Common myeloid progenitor, CD34-positive (primary cell): ENCODE measurements around the gene RAPGEF5.

Experiments used
- CTCF ChIA-PET: fragments of 350-600 bp; sonication (Branson Sonifier 250); formaldehyde crosslinking; loops from one replicate; lab custom pipeline; 2021; ENCODE audit warnings: antibody characterized with exemption; lab: Charles Lee
- POLR2A ChIA-PET: fragments of 350-600 bp; sonication (Branson Sonifier 250); formaldehyde crosslinking; loops from one replicate; lab custom pipeline; 2021; ENCODE audit warnings: antibody characterized with exemption; lab: Charles Lee
- DNase-seq, 3 donors: peaks; one replicate each; pipeline versions ENCODE4 v3.0.0 to v3.0.0-alpha.2; 2013
- H3K27ac ChIP-seq, 2 experiments: 1 replicate in 1 of 2; 2 replicates in 1 of 2; pipeline ENCODE4 v1.7.0; 2013; ENCODE audit warnings: inconsistent platforms in 2 of 2, low read length in 2 of 2, mild to moderate bottlenecking in 2 of 2, low read depth in 1 of 2, moderate library complexity in 1 of 2; ENCODE audit not compliant: severe bottlenecking in 2 of 2, insufficient read depth in 1 of 2, poor library complexity in 1 of 2
- H3K27me3 ChIP-seq, 5 experiments: replicated peaks in 2 of 5; 1 replicate in 3 of 5; 2 replicates in 2 of 5; pipeline versions ENCODE4 v1.6.1 to v1.7.0; 2013; ENCODE audit warnings: low read length in 4 of 5, mild to moderate bottlenecking in 2 of 5, moderate library complexity in 2 of 5, inconsistent platforms in 1 of 5; ENCODE audit not compliant: insufficient read depth in 5 of 5, control insufficient read depth in 4 of 5
- H3K36me3 ChIP-seq, 4 experiments: 1 replicate in 2 of 4; 2 replicates in 2 of 4; pipeline versions ENCODE4 v1.6.1 to v1.7.0; 2013; ENCODE audit warnings: low read length in 3 of 4, control low read depth in 1 of 4, mild to moderate bottlenecking in 1 of 4; ENCODE audit not compliant: control insufficient read depth in 4 of 4, insufficient read depth in 4 of 4
- H3K4me1 ChIP-seq, 4 experiments: 1 replicate in 3 of 4; 2 replicates in 1 of 4; pipeline versions ENCODE4 v1.6.1 to v1.7.1; 2013; ENCODE audit warnings: low read length in 3 of 4, mild to moderate bottlenecking in 3 of 4, control low read depth in 1 of 4, inconsistent platforms in 1 of 4, moderate library complexity in 1 of 4; ENCODE audit not compliant: control insufficient read depth in 4 of 4, insufficient read depth in 4 of 4; ENCODE audit errors: control extremely low read depth in 1 of 4
- H3K4me3 ChIP-seq, 7 experiments: 1 replicate in 4 of 7; 2 replicates in 3 of 7; pipeline versions ENCODE4 v1.5.1 to v1.7.0; 2013; ENCODE audit warnings: mild to moderate bottlenecking in 7 of 7, low read length in 6 of 7, moderate library complexity in 6 of 7, inconsistent platforms in 2 of 7, low read depth in 2 of 7, control low read depth in 1 of 7; ENCODE audit not compliant: insufficient read depth in 4 of 7, control insufficient read depth in 1 of 7; ENCODE audit errors: extremely low read depth in 1 of 7
- H3K9me3 ChIP-seq, 5 experiments: 1 replicate in 4 of 5; 2 replicates in 1 of 5; pipeline versions ENCODE4 v1.6.1 to v1.7.1; 2013; ENCODE audit warnings: low read length in 4 of 5, mild to moderate bottlenecking in 2 of 5, inconsistent platforms in 1 of 5, low read depth in 1 of 5, moderate library complexity in 1 of 5; ENCODE audit not compliant: control insufficient read depth in 4 of 5, insufficient read depth in 2 of 5; ENCODE audit errors: control extremely low read depth in 1 of 5
- WGBS: methylation state at CpG from one replicate; pipeline ENCODE4 v1.1.5; 2013; ENCODE audit not compliant: insufficient coverage; 5-methylcytosine and 5-hydroxymethylcytosine counted together

The RAPGEF5 gene

DNA sequence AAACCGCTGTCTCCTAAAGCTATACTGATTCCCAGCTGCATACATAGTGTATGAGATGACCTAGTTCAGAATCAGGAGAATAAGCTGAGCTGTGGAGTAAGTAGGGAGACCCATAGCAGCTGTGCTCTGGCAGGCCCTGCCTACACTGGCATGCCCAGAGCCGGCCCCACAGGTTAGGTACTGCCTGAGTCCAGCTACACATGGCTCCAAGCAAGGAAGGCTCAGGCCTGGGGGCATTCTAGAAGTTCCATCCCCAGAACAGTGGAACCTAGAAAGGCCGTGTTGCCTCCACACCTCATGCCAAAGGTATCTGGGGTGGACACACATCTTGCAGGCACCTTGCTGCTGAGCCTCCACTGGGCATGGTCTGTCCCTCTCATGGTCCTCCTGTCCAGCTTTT is 215.6 kb downstream of the RAPGEF5 start:
- Histone ChIP-seq H3K4me1 (no peaks in the 10 kb centered on the region), H3K27me3 (no peaks in the 10 kb centered on the region), H3K9me3 (no peaks in the 10 kb centered on the region), H3K27ac (no peak overlapping the region), H3K4me3 (no peak overlapping the region), H3K36me3 (no peaks in the 10 kb centered on the region)
- ChIA-PET CTCF (interaction anchor here (1.6 to 1.7 kb wide), 3 partner anchors 9 to 22 kb away, joined by 3 to 5 read pairs (median 3); no protein-coding TSS in a partner anchor), POLR2A (no interaction called here)
- no peak for DNase-seq
- 100% methylated on average over 2 of the region's 3 CpGs for WGBS

DNA sequence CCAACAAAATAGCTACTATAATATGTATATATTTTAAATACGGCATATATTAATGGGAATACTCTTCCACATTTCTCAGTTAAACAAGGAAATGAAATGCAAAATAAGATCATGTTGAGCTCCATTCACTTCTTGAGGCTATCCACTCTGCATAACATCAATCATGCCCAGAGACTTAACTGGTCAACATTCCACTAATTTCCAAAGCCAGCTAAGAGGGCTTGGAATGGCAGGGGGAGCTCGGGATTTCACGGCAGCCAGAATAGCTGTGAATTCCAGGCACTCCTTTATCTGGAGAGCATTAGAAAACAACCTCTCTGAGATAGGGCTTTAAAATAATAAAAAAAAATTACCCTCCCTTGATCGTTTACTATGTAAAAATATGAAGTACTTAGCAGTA is 216.4 kb downstream of the RAPGEF5 start:
- no peak overlapping the region for H3K4me3 ChIP-seq
- no peak for DNase-seq
- POLR2A ChIA-PET, result no interaction called here
- H3K36me3 ChIP-seq, result no peaks in the 10 kb centered on the region
- H3K4me1 ChIP-seq, result no peaks in the 10 kb centered on the region
- CTCF ChIA-PET, result interaction anchor here (1.1 to 1.3 kb wide), 2 partner anchors 13 to 312 kb away, joined by 3 to 4 read pairs; no protein-coding TSS in a partner anchor
- no peaks in the 10 kb centered on the region for H3K27me3 ChIP-seq
- WGBS, result no CpG with 5 or more reads among the region's 4 CpGs
- no peaks in the 10 kb centered on the region for H3K9me3 ChIP-seq
- H3K27ac ChIP-seq, result no peak overlapping the region

DNA sequence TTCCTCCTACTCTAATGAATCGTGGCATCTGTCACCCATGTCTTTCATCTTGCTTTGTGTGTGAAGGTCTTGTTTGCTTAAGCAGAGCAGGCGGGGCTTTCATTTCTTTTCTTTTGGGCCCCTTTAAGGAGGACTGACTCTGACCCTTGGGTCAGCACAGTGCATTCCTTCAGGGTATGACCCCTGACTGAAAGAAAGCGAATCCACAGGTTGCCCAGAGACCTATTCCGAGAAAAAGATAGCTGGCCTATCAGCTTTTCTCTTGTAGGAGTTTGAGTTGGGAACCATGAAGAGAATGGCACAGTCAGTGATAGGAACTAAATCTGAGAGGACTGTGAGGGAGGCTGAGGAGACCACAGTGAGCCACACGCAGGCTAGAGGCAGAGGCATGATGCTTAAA is 218.1 kb downstream of the RAPGEF5 start:
- ChIA-PET POLR2A (no interaction called here), CTCF (no interaction called here)
- H3K27ac ChIP-seq, result no peak overlapping the region
- H3K36me3 ChIP-seq, result no peaks in the 10 kb centered on the region
- H3K9me3 ChIP-seq, result no peaks in the 10 kb centered on the region
- DNase-seq, result no peak
- no peaks in the 10 kb centered on the region for H3K4me1 ChIP-seq
- no peak overlapping the region for H3K4me3 ChIP-seq
- H3K27me3 ChIP-seq, result no peaks in the 10 kb centered on the region
- 100% methylated on average over 4 of the region's 5 CpGs for whole genome bisulfite sequencing

- ChIA-PET POLR2A (no interaction called here), CTCF (no interaction called here)
- H3K9me3 ChIP-seq, result no peaks in the 10 kb centered on the region
- WGBS, result 100% methylated on average over 3 of the region's 5 CpGs
- H3K36me3 ChIP-seq, result no peaks in the 10 kb centered on the region
- H3K27me3 ChIP-seq, result no peaks in the 10 kb centered on the region
- no peak overlapping the region for H3K27ac ChIP-seq
- no peaks in the 10 kb centered on the region for H3K4me1 ChIP-seq
- H3K4me3 ChIP-seq, result no peak overlapping the region
- no peak for DNase-seq
These were observed 218.8 kb downstream of the RAPGEF5 start for GRCh38 chr7:22138106-22138505.

DNA sequence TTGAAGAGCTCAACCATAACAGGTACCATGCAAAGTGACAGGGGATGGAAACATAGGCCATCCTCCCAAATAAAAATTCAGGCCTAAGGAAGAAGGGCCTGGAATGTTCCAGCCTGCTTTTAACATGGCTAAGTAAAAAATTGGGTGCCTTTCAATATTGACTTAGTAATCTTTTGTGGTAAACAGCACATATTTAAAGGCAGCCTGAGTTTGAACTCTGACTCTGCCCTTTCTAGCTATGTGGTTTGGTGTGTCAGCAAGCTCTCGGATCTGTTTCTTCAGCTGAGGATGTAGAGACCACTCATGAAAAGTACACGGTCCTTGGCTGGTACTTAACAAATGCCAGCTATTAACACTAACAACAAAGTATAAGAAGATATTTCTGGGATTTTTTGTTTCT is 219.5 kb downstream of the RAPGEF5 start:
- POLR2A ChIA-PET, result interaction anchor here (0.6 kb wide), 1 partner anchor 36 kb away, joined by 3 read pairs; no protein-coding TSS in a partner anchor
- Histone ChIP-seq H3K4me3 (no peak overlapping the region), H3K36me3 (no peaks in the 10 kb centered on the region), H3K9me3 (no peaks in the 10 kb centered on the region), H3K4me1 (no peaks in the 10 kb centered on the region), H3K27ac (no peak overlapping the region), H3K27me3 (no peaks in the 10 kb centered on the region)
- DNase-seq, result no peak
- CTCF ChIA-PET, result interaction anchor here (1.2 kb wide), 1 partner anchor 9 kb away, joined by 3 read pairs; no protein-coding TSS in a partner anchor
- no CpG with 5 or more reads among the region's 2 CpGs for WGBS

GRCh38 chr7:22137026-22137425 is 219.9 kb downstream of the RAPGEF5 start:
- Histone ChIP-seq H3K36me3 (no peaks in the 10 kb centered on the region), H3K9me3 (no peaks in the 10 kb centered on the region), H3K4me3 (no peak overlapping the region), H3K27ac (no peak overlapping the region), H3K4me1 (no peaks in the 10 kb centered on the region), H3K27me3 (no peaks in the 10 kb centered on the region)
- ChIA-PET CTCF (interaction anchor here (1.2 kb wide), 1 partner anchor 9 kb away, joined by 3 read pairs; no protein-coding TSS in a partner anchor), POLR2A (interaction anchor here (0.6 kb wide), 1 partner anchor 36 kb away, joined by 3 read pairs; no protein-coding TSS in a partner anchor)
- WGBS, result no CpG with 5 or more reads among the region's 2 CpGs
- DNase-seq, result no peak

DNA sequence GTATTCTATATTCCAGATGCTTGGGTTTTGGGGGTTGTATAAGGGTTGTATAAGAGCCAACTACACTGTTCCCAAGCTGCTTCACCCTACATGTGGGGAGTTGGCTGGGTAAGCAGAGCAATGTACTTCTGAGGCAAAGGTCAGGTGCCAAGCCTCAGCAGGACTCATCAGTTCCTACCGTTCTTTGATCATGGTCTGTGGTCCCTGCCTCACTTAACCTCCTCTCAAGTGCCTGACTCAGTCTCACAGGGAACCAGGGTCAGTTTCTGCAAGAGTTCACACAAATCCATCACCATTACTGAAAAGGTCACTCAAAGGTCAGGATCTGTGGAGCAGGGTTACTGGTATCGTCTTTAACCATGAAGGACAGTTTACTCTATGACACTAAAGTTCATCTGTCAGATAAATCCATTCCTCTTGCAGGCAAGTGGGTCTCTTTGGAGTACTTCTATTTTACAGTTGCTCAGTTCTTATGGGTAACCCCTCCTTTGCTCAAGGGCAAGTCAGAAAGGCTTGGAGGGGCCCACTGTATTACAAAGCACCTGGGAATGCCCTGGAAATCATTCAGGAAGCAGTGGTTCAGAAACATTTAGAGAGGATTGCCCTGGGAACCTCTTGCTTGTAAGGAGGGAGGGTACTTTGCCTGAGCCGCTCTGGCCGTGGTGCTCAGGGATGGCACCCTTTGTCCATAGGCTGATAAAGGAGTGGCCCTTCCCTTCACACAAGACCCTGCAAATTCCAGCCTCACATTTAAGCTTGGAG is 227.0 kb downstream of the RAPGEF5 start:
- no peaks in the 10 kb centered on the region for H3K4me1 ChIP-seq
- H3K27ac ChIP-seq, result no peak overlapping the region
- no peaks in the 10 kb centered on the region for H3K36me3 ChIP-seq
- no peak for DNase-seq
- H3K4me3 ChIP-seq, result no peak overlapping the region
- no peaks in the 10 kb centered on the region for H3K27me3 ChIP-seq
- POLR2A ChIA-PET, result no interaction called here
- CTCF ChIA-PET, result interaction anchor here (0.8 to 1.6 kb wide), 4 partner anchors 12 to 20 kb away, joined by 3 to 5 read pairs (median 3); no protein-coding TSS in a partner anchor
- 100% methylated on average over 4 of the region's 4 CpGs for WGBS
- no peaks in the 10 kb centered on the region for H3K9me3 ChIP-seq
